GM20431 (cell line): ENCODE data around the gene ELFN2.
"Not testable (repeated sequence)": the region's sequence is repeated elsewhere in the genome, so short reads cannot be mapped to it uniquely, and the experiment has no call there.

Experiments
- in situ Hi-C: fragments of 300-500 bp; cut with MseI, MboI; formaldehyde crosslinking; loops from one replicate; pipeline ENCODE4 v1.15.0; 2020; ENCODE audit warnings: low sequenced_read_pairs; ENCODE audit not compliant: unreplicated experiment

ELFN2 gene

DNA sequence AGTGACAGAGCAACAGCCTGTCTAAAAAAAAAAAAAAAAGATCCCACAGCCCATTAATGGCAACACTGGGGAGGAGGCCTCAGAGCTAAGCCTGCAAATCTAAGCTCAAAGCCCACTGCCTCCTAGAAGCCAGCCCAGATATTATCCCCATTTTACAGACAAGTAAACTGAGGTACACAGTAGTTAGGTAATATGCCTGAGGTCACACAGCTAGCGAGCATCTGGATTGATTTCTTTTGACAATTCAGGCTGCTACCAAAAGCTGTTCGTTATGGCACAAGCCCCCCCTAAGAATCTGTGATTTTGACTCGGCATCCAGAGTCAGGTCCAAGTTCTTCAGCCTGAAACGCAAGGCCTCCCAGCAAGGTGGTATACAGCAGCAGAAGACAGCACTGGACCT, 13.7 kb downstream of the ELFN2 start:
- in situ Hi-C loops, result no loop called here

DNA sequence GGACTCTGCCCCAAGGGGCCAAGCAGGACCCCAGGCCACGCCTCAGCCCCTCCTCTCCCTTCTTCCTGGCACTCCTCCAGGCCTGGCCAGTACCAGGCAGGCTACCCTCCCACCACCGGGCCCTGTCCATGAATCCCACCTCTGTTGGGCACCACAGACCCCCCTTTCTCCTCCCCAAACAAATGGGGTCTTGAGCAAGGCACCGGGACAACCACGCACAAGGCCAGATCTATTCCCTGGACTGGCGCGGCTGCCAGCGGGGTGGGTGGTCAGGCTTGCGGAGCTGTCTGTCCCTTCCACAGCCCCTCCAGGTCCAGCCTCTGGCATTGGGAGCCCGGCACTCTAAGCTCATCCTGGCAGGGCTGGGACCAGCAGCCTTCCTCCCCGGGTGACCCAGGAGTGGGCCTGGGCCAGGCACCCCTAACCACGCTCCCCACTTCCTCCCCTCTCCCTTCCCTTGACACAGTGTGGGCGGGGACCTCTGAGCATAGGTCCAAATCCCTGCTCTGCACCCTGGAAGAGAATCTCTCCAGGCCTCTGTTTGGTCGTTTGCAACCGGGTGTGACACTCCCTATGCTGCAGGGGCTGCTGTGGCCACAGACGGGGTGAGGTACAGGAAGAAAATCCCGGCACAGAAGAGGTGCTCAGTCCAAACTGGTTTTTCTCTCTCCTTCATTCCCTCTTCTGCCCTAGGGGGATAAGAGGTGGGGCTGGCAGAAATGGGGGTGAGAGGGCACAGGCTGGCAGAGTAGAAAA, 14.6 kb downstream of the ELFN2 start:
- in situ Hi-C loops, result no loop called here

DNA sequence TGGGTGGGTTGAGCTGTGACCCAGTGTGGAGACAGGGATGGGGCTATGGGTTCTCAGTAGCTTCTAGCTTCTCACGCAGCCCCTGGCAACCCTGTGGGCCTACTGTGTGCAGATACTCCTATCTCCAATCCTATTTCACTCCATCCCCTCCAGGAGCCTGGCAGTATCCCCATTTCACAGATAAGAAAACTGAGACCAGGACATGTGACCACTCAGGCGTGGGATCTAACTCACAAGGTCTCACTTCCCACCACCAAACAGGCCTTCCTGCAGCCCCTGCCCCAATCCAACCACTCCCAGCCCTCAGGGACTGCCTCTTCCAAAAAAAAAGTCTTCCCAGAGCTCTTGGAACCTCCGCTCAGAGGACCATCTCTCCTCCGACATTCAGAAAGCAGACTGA, 15.6 kb downstream of the ELFN2 start:
- in situ Hi-C loops, result no loop called here

DNA sequence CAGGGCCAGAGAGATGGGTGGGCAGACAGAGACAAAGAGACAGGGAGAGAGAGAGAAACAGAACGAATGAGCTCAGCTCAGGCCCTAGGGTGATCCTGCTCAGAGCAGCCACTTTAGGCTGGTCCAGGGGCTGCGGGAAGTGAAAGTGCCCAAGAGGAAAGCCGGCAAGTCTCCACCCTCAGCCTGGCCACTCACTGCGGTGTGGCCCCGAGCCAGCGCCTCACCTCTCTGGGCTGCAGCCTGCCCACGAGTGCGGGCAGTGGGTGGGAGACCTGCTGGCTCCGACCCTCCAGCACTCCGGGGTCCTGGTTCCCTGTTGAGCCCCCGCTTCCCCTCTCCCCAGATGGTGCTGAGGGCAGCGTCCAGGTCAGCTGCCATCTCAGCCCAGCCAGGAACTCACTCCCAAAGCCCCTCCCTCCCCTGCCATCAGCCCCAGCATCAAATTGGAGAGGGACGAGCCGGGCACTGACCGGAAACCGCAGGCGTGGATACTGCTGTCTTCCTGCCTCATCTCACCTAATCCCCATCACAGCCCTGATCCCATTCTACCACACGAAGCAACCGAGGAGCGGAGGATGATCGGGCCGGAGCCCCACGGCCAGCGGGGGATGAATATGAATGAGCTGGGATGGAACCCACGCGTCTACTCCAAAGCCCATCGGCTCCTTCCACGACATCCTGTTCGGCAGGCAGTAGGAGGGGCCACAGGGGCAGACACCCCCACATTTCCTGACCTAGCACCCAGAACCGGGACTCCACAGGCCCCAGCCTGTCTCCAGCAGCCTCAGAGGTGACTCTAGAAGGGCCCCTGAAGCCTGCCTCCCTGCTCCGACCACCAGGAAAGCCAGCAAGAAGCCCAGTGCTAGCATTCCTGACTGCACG, 16.9 kb downstream of the ELFN2 start:
- in situ Hi-C loops, result no loop called here

DNA sequence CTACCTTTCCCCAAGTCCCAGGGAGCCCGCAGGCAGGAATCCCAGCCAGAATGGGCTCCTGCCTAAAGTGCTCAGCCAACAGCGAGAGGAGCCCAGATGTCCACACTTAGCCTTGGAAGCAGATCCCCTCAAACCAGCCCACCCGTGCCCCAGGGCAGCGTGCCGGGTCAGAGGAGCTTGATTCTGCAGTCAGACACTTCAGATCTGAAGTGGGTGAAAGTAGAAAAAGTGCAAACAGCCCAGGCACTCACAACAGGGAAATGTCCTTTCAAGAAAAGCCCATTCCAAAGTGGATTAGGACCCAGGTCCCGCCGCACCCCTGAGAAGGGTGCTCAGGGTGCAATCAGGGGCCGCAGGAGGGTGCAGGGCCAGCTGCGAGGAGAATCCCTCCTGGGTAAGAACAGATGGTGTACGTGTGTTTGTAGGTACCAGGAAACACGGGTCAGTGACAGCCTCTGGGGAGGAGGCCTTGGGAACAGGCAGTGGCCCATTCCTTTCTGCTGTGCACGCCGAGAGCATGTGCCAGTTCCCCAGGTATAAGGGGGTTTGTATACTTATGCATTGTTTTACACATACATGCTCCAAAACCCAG, 17.7 kb downstream of the ELFN2 start:
- in situ Hi-C loops, result no loop called here

DNA sequence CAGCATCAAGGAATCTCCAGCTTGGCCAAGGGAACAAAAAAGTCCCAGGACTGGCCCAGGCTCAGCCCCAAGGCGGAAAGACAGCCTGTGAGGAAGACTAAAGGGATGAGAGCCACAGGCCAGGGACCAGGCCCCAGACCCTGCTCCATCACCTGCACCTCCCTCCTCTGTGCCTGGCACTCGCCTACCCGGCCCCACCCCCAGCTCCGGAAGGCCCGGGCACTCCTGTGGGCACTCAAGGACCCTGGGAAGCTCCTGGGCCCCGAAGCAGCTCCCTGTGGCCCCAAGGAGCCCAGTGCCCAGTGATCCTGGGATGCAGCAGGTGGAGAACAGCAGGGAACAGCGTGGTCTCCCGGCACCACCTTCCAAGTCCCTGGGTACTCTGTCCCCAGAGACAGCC, 18.2 kb downstream of the ELFN2 start:
- in situ Hi-C loops, result no loop called here

DNA sequence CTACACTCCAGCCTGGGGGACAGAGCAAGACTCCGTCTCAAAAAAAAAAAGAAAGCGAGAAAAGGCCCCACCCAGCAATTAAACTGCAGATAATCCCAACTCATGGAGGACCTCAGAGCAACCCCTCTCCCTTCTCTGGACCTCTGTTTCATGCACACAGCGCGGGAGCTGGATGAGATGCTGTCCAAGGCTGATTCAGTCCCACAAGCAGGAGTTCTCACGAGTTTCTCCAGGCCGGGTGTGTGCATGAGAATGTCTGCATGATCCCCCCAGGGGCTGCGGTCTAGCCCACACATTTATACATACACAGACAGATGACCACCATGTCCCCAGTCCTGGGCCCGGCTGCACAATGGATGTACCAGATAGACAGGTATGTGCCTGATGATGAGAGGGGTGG, 19.4 kb downstream of the ELFN2 start:
- in situ Hi-C loops, result no loop called here

DNA sequence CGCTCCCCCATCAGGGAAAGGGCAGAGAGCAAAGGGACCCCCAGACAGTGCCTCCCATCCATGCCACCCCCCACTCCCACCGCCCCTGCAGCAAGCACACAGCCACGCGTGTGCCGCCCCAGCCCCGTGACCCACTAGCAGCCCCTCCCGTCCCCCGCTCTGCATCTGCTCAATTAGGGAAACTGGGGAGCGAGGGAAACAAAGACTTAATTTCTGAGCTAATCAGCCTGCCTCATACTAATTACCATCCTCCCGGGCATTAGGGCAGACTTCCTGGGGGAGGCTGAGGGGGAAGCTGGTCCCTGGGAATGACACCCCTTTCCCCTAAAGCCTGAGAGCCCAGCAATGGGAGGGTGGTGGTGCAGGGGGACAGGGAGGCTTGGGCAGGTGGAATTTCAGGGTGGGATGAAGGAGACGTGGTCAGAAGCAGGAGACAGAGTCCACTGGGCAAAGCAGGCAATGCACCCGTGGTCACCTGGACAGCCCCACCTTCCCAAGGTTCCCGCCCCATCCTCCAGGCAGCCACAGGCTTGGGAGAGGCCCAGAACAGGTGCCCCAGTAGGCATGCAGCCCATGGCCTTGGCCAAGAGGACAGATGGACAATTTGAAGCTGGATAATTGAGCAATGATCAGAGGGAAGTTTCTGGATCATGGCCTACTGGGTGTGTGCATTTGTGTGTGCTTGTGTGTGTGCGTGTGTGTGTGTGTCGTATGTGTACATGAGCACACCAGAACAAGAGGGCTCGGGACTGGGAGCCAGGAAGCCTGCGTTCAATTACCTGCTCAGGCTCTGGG, 20.6 kb downstream of the ELFN2 start:
- in situ Hi-C loops, result no loop called here

DNA sequence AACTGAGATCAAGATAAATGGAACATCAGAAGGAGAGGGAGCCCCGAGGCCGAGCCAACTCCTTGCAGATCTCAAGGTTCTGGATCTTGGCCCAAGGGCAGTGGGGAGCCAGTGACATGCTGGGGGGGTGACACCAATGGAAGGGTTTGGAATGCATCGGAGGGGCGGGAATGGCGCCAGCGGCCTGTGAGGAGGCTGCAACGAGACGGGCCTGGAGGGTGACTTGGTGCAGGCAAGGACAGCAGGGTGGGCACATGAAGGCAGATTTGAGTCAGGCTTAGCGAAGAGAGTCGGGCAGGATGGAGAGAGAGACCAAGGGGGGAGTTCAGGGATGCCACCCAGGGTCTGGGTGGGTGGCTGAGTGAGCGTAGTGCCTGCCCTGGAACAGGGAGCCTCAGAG, 23.2 kb downstream of the ELFN2 start:
- in situ Hi-C loops, result no loop called here

DNA sequence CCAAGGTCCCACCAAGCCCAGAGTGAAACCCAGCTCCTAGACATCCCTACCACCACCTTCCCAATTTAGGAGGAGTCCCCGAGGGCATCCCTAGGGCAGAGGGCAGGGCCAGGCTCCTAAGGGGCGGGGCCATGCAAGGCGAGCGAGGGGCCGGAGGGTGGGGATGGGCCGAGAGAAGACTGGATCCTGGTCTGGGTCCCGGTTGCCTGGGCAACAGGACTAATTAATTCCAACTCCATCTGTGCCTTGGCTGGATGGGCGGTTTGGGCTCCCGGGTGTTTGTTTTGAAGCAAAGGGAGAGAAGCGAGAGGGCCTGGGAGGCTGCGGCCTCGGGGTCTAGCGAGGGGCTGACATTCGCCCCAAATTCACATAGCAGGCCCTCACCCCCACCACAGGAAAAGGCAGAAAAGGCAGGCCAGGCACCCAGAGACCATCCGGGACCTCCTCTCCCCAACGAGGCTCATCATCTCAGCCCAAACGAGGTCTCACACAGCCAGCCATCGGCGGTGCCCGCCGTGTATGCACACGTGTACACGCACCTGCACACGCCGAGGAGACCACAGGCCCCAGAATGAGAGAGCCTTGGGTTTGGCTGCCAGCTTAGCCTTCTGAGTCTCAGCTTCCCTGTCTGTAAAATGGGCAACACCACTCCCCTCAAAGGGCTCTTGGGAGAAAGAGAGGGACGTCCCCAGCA, 23.9 kb downstream of the ELFN2 start:
- in situ Hi-C loops, result no loop called here

DNA sequence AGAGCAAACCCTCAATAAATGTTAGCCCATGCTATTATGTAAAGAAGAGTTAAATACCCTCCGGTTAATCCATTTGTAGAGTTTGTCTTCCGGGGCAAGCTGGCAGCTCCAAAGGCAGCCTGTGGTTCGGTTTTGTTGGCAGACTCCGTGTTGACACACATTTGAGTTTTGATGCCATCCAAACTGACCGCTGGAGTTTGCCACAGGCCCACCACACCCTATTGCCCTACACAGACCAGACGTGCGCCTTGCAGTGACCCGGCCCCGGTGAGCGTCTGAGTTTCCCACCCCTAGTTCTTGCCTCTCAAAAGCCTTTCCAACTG, 25.1 kb downstream of the ELFN2 start:
- in situ Hi-C loops, result no loop called here

DNA sequence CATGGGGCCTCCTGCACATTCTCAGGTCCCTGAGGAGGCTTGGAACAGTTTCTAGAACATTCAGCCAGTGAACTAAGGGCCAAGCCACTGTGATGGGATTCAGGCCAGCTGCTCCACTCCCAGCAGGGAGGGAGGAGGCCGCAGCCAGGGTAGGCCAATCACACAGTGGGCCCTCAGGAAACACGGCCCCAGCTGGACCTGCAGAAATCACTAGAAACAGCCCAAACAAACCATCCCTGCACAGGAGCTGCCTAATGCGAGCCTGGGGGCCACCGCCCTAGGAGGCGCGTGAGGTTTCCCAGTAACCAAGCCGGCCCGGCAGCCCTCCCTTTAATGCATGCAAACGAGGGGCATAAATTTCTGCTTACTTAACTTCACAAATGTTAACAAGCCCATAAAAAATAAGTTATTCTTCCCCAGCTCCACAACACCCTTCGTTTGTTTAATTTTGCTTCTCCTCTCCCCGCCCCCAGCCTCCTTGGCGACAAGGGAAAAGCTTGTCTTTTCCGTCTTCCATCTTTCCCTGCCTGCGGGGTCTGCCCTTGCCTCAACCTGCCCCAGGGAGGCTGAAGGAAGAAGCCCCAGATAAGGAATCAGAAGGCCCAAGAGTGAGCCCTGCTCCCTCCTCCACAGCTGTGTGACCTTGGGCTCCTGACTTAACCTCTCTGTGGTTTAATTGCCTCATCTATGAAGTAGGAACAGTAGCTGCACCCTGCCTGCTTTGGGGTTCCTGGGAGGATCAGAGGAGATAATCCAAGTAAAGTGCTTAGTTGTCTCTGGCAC, 25.7 kb downstream of the ELFN2 start:
- in situ Hi-C loops, result no loop called here

DNA sequence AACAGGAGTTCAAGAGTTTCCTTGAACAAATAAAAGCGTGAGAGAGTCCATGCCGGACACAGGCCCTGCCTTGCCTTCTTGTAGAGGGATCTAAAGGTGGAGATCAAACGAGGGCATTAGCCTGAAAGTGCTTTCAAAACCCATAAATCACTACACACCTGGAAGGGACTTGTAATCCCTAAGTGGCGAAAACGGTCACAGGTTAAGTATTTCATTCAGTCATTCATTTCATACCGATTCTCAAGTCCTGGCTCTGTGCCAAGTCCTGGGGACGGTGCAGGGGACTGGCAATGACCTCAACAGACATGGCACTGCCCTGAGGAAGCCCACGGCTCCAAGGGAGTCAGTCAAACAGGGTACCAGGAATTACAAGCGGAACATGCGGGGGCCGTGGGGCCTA, 26.6 kb downstream of the ELFN2 start:
- in situ Hi-C loops, result no loop called here

DNA sequence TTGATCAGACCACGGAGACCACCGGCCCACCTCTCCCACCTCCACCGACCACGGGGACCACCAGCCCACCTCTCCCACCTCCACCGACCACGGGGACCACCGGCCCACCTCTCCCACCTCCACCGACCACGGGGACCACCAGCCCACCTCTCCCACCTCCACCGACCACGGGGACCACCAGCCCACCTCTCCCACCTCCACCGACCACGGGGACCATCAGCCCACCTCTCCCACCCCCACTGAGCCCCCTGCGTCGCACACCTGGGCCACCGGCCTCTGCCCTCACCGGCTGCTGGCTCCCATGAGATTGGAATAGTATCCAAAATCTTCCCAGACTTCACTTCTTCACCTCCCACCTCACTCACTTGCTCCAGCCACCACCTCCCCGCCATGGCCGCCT, 27.8 kb downstream of the ELFN2 start:
- in situ Hi-C loops, result not testable (repeated sequence)

DNA sequence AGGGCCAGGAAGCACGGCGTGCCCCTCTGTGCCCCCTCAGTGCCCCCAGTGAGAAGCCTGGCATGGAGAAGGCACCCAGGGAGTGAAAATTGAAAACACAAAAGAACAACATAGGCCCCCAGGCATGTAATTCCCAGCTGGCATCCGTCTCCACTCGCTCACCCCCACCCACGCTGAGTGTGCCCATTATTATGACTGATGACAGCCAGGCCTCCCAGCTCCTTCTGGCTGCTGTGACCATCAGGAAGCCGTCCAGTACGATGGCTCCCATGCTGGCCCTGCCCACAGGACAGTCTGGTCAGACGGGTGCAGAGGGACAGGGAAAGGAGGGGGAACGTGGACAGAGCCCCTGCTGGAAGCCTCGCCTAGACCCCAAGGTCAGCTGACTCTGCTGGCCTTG, 30.1 kb downstream of the ELFN2 start:
- in situ Hi-C loops, result no loop called here

DNA sequence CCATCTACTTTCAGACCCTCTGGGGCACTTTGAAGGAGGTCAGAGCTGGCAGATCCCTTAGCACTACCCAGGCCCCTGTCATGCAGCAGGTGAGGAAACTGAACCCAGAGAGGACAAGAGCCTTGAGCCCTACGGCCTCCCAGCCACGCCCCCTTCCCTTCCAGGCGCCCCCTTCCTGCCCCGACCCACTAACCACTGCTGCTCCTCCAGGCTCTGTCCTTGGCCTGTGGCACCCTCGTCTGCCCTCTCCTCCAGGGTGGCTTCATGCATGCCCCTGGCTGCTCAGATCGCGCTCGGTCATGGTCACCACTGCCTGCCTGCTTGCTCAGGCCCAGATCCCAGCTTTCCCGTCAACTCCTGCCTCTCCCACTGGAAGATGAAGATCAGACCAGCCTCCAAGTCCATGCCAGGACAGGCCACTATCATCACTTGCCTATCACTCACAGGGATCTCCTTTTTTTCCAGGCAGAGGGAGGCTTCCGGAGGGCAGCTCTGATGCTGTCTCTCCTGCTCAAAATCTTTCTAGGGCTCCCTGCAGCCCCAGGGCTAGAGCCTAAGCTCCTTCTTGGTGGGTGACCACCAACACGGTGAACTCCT, 30.7 kb downstream of the ELFN2 start:
- in situ Hi-C loops, result no loop called here

DNA sequence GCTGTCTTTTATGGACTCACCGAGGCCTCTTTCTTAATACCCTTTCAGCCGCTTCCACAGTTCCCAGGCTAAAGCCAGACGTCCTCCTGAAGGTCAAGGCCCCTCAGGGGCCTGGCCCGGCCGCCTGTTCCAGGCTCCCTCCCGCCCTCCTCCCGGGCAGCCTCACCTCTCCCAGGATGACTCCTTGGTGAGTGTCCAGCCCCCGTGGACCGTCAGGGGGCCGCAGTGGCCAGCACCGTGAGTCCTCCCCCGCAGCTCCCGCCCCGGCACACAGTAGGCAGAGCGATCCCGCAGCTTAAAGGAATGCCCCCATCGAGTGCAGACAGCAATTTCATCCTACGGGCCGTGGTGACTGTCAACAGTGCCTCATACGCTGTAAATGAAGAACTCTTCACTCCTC, 32.9 kb downstream of the ELFN2 start:
- in situ Hi-C loops, result no loop called here

DNA sequence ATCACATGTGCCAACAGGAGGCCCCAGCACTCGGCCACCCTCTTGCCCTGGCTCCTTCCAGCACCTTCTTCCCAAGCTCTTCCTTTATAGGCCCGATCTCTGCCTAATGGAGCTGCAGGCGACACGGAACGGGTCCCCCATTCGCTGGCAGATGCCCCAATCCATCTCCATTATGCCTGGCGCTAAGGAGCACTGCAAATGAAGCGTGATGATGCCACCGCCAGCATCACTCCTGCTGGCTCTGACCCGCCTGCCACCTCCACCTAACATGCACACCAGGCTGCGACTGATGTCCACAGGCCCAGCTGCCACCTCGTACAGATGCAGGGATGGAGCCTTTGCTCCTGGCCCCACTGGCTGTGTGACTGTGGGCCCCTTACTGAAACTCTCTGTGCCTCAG, 33.5 kb downstream of the ELFN2 start:
- in situ Hi-C loops, result no loop called here
